Measurements from ENCODE around the gene TUBGCP3. TPM values are rescaled to one million over a fixed set of nuclear protein-coding genes. Genes with fewer than 3 reads are reported as not detected.

The TUBGCP3 gene
- polyA plus RNA-seq, 1 donor from 2014 or later: 20.3 TPM

DNA sequence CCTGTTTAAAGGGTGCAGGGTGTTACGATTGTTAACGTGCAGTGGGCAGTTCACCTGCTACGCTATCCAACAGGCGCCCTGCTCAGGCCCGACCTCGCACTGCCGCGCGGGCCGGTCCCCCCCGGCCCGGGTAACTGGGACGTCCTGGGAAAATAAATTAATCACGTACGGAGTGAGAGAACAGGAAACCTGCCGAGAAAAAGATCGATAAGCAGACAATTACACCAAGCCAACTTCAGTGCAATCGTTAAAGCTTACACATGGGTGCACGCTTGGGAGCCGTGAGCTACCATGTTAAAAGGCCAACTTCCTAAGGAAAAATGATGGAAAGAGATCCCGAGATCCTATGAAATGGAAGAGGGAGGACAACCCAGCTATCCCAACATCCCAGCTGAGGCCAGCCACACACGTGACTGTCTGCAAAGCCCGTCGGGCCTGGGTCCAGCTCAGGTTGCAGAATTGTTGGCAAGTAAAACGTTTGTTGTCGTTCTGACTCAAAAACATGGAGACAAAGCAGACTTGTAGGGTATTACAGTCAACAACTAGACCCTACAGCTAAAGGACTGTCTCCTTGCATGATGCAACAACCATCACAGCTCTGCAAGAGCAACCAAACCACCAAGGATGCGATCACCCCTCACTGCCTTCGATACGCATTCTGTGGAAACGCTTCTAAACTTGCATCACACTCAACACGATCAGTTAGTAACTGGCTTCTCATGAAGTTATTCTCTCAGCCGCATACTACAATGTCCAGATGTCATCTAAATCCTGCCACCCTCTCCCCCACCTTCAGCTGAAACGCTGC lies 741 bp upstream of the TUBGCP3 start:
- peak overlapping the region; percentile 92 for H3K4me3 ChIP-seq (ENCODE audit: low read length)
- H3F3A ChIP-seq (ENCODE audit: insufficient read depth, low read length, poor library complexity, severe bottlenecking): peaks cover 5% of the 10 kb centered on the region

DNA sequence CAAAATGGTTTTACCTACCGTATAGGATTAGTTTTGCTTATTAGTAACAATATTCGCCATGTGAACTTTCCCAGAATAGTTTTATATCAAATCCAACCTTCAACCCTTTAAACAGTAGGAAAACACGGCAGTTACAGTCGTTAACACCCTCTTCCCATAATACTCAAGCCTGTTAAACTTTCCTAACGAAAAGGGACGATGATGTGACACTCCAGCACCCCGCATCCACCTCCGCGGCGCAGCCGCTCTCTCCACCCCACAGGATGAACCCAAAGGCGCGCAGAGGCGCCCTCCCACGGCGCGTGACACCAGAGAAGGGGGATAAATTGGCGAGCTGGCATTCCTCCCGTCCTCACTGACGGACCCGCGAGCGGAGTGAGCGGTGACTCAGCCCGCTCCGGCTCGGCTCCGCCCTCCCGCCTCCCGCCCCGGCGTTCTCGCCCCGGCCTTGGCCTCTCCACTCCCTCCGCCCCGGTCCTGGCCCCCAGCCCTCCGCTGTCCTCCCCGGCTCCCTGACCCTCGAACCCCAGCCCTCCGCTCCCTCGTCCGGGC lies 665 bp downstream of the TUBGCP3 start:
- no peaks in the 10 kb centered on the region for H3K27me3 ChIP-seq (ENCODE audit: insufficient read depth, low read depth, low read length)
- H3K27ac ChIP-seq (ENCODE audit: low read length): peak overlapping the region; percentile 89
- no peaks in the 10 kb centered on the region for H3K36me3 ChIP-seq (ENCODE audit: insufficient read depth, low read length)
- H3K9ac ChIP-seq (ENCODE audit: low read length): peak overlapping the region; percentile 94
- peaks cover 5% of the 10 kb centered on the region for H3F3A ChIP-seq (ENCODE audit: insufficient read depth, low read length, poor library complexity, severe bottlenecking)
- H4K20me1 ChIP-seq (ENCODE audit: insufficient read depth): no peaks in the 10 kb centered on the region
- H3K79me2 ChIP-seq (replicated peaks; ENCODE audit: insufficient read depth, low read length): peaks cover 43% of the 10 kb centered on the region
- H3K4me2 ChIP-seq (ENCODE audit: low read length): peak overlapping the region; percentile 70
- H3K9me2 ChIP-seq (ENCODE audit: insufficient read depth, low read length): no peaks in the 10 kb centered on the region
- H3K4me3 ChIP-seq (ENCODE audit: low read length): peak overlapping the region; percentile 92
- H3K9me3 ChIP-seq (ENCODE audit: low read length): no peaks in the 10 kb centered on the region
- peak overlapping the region; percentile 96 for H2AFZ ChIP-seq (ENCODE audit: low read depth, low read length)
- TF ChIP-seq POLR2AphosphoS5 (IDR thresholded peaks at IDR 0.05) (peak; percentile 34), SMC3 (conservative IDR thresholded peaks at IDR 0.05; ENCODE audit: poor library complexity) (peak; percentile 44), MXI1 (conservative IDR thresholded peaks at IDR 0.05; ENCODE audit: poor library complexity, severe bottlenecking) (no peak), RAD21 (conservative IDR thresholded peaks at IDR 0.05) (peak; percentile 43), EP300 (conservative IDR thresholded peaks at IDR 0.05; ENCODE audit: poor library complexity, severe bottlenecking) (no peak), EZH2 (IDR thresholded peaks at IDR 0.05; ENCODE audit: borderline replicate concordance, insufficient read depth, low read length, poor library complexity, severe bottlenecking) (no peak)
- TF ChIP-seq, protein P1, sequence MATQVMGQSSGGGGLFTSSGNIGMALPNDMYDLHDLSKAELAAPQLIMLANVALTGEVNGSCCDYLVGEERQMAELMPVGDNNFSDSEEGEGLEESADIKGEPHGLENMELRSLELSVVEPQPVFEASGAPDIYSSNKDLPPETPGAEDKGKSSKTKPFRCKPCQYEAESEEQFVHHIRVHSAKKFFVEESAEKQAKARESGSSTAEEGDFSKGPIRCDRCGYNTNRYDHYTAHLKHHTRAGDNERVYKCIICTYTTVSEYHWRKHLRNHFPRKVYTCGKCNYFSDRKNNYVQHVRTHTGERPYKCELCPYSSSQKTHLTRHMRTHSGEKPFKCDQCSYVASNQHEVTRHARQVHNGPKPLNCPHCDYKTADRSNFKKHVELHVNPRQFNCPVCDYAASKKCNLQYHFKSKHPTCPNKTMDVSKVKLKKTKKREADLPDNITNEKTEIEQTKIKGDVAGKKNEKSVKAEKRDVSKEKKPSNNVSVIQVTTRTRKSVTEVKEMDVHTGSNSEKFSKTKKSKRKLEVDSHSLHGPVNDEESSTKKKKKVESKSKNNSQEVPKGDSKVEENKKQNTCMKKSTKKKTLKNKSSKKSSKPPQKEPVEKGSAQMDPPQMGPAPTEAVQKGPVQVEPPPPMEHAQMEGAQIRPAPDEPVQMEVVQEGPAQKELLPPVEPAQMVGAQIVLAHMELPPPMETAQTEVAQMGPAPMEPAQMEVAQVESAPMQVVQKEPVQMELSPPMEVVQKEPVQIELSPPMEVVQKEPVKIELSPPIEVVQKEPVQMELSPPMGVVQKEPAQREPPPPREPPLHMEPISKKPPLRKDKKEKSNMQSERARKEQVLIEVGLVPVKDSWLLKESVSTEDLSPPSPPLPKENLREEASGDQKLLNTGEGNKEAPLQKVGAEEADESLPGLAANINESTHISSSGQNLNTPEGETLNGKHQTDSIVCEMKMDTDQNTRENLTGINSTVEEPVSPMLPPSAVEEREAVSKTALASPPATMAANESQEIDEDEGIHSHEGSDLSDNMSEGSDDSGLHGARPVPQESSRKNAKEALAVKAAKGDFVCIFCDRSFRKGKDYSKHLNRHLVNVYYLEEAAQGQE (IDR thresholded peaks at IDR 0.05; ENCODE audit: borderline replicate concordance): no peak
- TF ChIP-seq, protein P2, sequence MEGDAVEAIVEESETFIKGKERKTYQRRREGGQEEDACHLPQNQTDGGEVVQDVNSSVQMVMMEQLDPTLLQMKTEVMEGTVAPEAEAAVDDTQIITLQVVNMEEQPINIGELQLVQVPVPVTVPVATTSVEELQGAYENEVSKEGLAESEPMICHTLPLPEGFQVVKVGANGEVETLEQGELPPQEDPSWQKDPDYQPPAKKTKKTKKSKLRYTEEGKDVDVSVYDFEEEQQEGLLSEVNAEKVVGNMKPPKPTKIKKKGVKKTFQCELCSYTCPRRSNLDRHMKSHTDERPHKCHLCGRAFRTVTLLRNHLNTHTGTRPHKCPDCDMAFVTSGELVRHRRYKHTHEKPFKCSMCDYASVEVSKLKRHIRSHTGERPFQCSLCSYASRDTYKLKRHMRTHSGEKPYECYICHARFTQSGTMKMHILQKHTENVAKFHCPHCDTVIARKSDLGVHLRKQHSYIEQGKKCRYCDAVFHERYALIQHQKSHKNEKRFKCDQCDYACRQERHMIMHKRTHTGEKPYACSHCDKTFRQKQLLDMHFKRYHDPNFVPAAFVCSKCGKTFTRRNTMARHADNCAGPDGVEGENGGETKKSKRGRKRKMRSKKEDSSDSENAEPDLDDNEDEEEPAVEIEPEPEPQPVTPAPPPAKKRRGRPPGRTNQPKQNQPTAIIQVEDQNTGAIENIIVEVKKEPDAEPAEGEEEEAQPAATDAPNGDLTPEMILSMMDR (IDR thresholded peaks at IDR 0.05; ENCODE audit: poor library complexity, severe bottlenecking): peak; percentile 34

More for the DNA sequence above, 741 bp upstream of the TUBGCP3 start:
- Histone ChIP-seq H3K27ac (ENCODE audit: low read length) (peak overlapping the region; percentile 89), H3K36me3 (ENCODE audit: insufficient read depth, low read length) (no peaks in the 10 kb centered on the region), H2AFZ (ENCODE audit: low read depth, low read length) (peak overlapping the region; percentile 96), H3K4me2 (ENCODE audit: low read length) (peak overlapping the region; percentile 54), H3K9me3 (ENCODE audit: low read length) (no peaks in the 10 kb centered on the region), H3K27me3 (ENCODE audit: insufficient read depth, low read depth, low read length) (no peaks in the 10 kb centered on the region), H4K20me1 (ENCODE audit: insufficient read depth) (no peaks in the 10 kb centered on the region), H3K9ac (ENCODE audit: low read length) (peak overlapping the region; percentile 94), H3K79me2 (replicated peaks; ENCODE audit: insufficient read depth, low read length) (peaks cover 30% of the 10 kb centered on the region), H3K9me2 (ENCODE audit: insufficient read depth, low read length) (no peaks in the 10 kb centered on the region)
- no peak for TF ChIP-seq EZH2 (IDR thresholded peaks at IDR 0.05; ENCODE audit: borderline replicate concordance, insufficient read depth, low read length, poor library complexity, severe bottlenecking)
- TF ChIP-seq RAD21 (conservative IDR thresholded peaks at IDR 0.05): no peak
- TF ChIP-seq, protein P1 (IDR thresholded peaks at IDR 0.05; ENCODE audit: borderline replicate concordance): no peak
- TF ChIP-seq MXI1 (conservative IDR thresholded peaks at IDR 0.05; ENCODE audit: poor library complexity, severe bottlenecking): no peak
- no peak for TF ChIP-seq TAF1 (IDR thresholded peaks at IDR 0.05; ENCODE audit: low read depth)
- no peak for TF ChIP-seq SMC3 (conservative IDR thresholded peaks at IDR 0.05; ENCODE audit: poor library complexity)
- TF ChIP-seq, protein P2 (IDR thresholded peaks at IDR 0.05; ENCODE audit: poor library complexity, severe bottlenecking): no peak
- TF ChIP-seq POLR2AphosphoS5 (IDR thresholded peaks at IDR 0.05): no peak
- no peak for TF ChIP-seq EP300 (conservative IDR thresholded peaks at IDR 0.05; ENCODE audit: poor library complexity, severe bottlenecking)
